ENCODE data around the gene RFNG. TPM values are rescaled to one million over a fixed set of nuclear protein-coding genes. Genes with fewer than 3 reads are reported as not detected.
A peak's percentile ranks its signal among the peaks of the same experiment; 100 is the strongest.
"Not testable (repeated sequence)": the region's sequence is repeated elsewhere in the genome, so short reads cannot be mapped to it uniquely, and the experiment has no call there.

Gene RFNG
- total RNA-seq, 1 experiment from 2014 or later, result 23.8 TPM

DNA sequence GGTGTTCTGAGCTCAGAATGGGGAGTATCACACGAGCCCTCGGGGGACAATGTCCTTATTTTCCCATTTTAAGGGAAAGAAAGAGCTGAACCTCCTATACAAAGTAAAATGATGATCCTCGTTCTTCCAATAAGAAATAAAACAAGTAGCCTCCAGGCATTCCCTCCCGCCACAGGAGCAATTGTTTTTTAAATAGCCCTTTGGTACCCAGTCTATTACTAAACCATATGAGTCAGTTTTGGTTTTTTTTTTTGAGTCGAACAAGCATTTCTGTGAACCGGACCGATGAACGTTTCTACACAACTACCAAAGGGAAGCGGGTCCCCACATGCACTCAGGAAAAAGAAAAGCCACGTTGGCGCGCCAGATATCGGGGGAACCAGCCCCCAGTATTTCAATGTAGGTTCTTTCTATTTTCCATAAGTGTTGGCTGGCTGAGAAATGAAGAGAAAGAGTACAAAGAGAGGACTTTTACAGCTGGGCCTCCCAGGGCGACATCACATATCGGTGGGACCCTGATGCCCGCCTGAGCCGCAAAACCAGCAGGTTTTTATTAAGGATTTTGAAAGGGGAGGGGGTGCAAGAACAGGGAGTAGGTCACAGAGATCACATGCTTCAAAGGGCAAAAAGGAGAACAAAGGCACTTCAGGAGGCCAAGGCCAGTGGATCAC lies 10.3 kb downstream of the RFNG start:
- Histone ChIP-seq H3K4me3 (no peak overlapping the region), H3K36me3 (peaks cover 9% of the 10 kb centered on the region), H3K27me3 (replicated peaks) (no peaks in the 10 kb centered on the region), H3K4me1 (replicated peaks) (peaks cover 13% of the 10 kb centered on the region), H3K27ac (no peak overlapping the region), H3K9me3 (replicated peaks) (no peaks in the 10 kb centered on the region)
- no peak for DNase-seq (ENCODE audit: low read depth in 1 of 2, low spot score in 2 of 2)

- no peaks in the 10 kb centered on the region for H3K9me3 ChIP-seq (replicated peaks)
- H3K27ac ChIP-seq, result no peak overlapping the region
- no peak for DNase-seq (ENCODE audit: low read depth in 1 of 2, low spot score in 2 of 2)
- no peak overlapping the region for H3K4me3 ChIP-seq
- no peaks in the 10 kb centered on the region for H3K27me3 ChIP-seq (replicated peaks)
- peaks cover 22% of the 10 kb centered on the region for H3K36me3 ChIP-seq
- H3K4me1 ChIP-seq (replicated peaks), result peaks cover 16% of the 10 kb centered on the region
Measured at GRCh38 chr17:82039695-82040299, 11.8 kb downstream of the RFNG start.

- H3K27me3 ChIP-seq (replicated peaks); H3K27ac ChIP-seq; H3K4me3 ChIP-seq; DNase-seq (ENCODE audit: low read depth in 1 of 2, low spot score in 2 of 2); H3K9me3 ChIP-seq (replicated peaks): not testable (repeated sequence)
- Histone ChIP-seq H3K36me3 (peaks cover 22% of the 10 kb centered on the region), H3K4me1 (replicated peaks) (peaks cover 16% of the 10 kb centered on the region)
Measured at GRCh38 chr17:82038796-82039409, 12.7 kb downstream of the RFNG start.

DNA sequence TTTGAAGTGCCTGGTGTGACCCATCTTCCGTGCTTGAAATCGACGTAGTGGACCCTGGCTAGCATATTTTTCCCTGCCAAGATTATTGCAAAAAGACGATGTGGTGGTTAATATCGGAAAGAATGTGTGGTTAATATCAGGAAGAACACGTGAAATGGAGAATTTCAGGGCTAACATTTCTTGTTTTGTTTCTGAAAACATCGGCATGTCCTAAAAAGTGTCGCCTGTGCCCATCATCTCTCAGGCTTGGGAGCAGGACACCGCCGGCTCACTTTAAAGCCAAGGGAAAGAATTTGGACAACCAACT lies 13.8 kb downstream of the RFNG start:
- peak overlapping the region; percentile 55 for H3K4me3 ChIP-seq
- H3K27ac ChIP-seq, result no peak overlapping the region
- peaks cover 22% of the 10 kb centered on the region for H3K36me3 ChIP-seq
- no peak for DNase-seq (ENCODE audit: low read depth in 1 of 2, low spot score in 2 of 2)
- H3K4me1 ChIP-seq (replicated peaks), result peaks cover 16% of the 10 kb centered on the region
- H3K27me3 ChIP-seq (replicated peaks), result no peaks in the 10 kb centered on the region
- no peaks in the 10 kb centered on the region for H3K9me3 ChIP-seq (replicated peaks)

DNA sequence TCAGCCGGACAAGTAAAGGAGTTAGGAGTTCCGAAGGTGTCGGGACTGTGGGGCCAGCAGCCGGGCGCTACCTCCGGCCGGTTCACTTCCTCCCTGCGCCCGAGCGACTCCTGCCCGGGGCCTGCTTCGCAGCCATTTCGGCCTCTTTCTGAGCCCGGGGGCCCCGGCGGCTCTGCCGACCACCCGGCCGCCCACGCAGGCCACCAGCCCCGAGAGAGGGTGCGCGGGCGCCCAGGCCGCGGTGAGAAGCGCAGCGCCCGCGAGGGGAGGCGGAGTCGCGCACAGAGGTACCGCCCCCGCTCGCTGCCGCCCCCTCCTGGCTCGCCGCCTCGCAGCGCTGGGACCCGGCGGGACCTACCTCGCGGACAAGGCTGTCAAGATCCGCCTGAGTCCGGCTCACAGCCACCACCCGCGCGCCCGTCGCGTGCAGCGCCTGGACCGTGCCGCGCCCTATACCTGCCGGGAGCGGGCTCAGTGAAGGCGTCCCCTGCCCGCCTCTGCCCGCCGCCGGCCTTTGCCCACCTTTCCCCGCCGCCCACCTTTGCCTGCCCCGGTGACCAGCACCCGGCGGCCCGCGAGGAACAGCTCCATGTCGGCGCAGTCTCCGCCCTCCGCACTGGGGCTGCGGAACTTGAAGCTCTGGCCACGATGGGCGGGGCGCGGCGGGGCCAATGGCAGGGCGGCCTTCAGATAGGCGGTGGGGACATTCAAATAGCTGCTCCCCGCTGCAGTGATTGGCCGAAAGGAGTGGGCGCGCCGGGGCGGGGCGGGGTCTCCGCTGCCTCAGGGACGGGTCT lies 14.3 kb downstream of the RFNG start, which contains the start of gene DCXR:
Gene DCXR (minus strand): TSS at position 606 of the 797 bp plus-strand sequence. CDS start 15 bp downstream, at position 591.
- peak within 1 kb of the TSS; percentile 59 for H3K27ac ChIP-seq

GRCh38 chr17:82036634-82037091 lies 14.9 kb downstream of the RFNG start:
- Histone ChIP-seq H3K9me3 (replicated peaks) (no peaks in the 10 kb centered on the region), H3K36me3 (peaks cover 22% of the 10 kb centered on the region), H3K4me1 (replicated peaks) (peaks cover 21% of the 10 kb centered on the region), H3K27ac (no peak overlapping the region), H3K4me3 (peak overlapping the region; percentile 55), H3K27me3 (replicated peaks) (no peaks in the 10 kb centered on the region)
- DNase-seq (ENCODE audit: low read depth in 1 of 2, low spot score in 2 of 2), result no peak

More for the DNA sequence above, 14.3 kb downstream of the RFNG start, which contains the start of gene DCXR:
- H3K4me3 ChIP-seq, result peak within 1 kb of the TSS; percentile 55
- peaks cover 22% of the 10 kb centered on the region for H3K36me3 ChIP-seq
- no peaks in the 10 kb centered on the region for H3K27me3 ChIP-seq (replicated peaks)
- peaks cover 16% of the 10 kb centered on the region for H3K4me1 ChIP-seq (replicated peaks)
- DNase-seq (ENCODE audit: low read depth in 1 of 2, low spot score in 2 of 2), result peak; percentile 99
- H3K9me3 ChIP-seq (replicated peaks), result no peaks in the 10 kb centered on the region

DNA sequence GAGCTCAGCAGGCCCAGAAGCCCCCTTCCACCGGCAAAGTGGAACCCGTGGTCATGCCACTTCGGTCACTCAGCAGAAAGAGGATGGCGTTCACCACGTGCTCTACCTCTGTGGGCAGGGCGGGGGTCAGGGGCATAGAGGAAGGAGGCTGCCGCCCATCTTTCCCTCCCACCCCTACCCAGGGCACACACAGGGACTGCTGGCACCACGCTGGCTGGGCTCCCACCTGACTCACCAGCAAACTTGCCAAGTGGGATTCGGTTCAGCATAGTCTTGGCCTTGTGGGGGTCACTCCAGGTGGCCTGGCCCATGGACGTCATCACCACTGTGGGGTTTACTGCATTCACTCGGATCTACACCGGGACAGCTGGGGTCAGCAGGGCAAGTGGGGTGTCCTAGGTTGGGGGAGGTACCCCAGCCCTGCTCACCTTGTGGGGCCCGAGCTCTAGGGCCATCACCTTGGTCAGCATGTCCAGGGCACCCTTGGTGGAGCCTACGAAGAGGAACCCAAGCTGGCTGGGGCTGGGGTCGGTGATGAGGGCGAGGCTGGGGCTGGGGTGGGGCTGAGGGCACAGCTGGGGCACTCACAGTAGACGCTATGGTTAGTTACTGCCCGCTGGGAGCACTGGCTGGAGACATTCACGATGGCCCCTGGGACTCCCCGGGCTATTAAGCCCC lies 15.5 kb downstream of the RFNG start:
- Histone ChIP-seq H3K4me1 (replicated peaks) (peaks cover 24% of the 10 kb centered on the region), H3K4me3 (peak overlapping the region; percentile 55; the same call in 1 of the 2 replicates), H3K36me3 (peaks cover 24% of the 10 kb centered on the region), H3K27me3 (replicated peaks) (no peaks in the 10 kb centered on the region), H3K9me3 (replicated peaks) (no peaks in the 10 kb centered on the region), H3K27ac (no peak overlapping the region)
- DNase-seq (ENCODE audit: low read depth in 1 of 2, low spot score in 2 of 2), result no peak

DNA sequence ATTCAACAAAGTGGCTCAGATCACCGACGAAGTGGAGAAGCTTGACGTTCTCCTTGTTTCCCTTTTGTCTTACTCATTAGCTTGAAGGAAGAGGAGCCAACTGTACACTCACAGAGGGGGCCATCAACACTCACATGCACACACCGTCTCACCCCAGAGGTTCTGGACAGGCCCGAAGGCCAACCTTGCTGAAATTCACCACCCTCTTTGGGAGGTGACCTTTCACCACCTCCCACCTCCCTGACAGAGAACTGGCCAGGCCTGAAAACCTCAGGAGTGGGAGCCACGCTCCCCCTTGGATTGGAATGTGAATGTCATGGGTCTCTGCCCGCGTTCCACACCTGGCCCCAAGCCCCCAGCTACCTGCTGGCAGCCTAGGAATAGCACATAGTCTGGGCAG lies 16.1 kb downstream of the RFNG start:
- peaks cover 30% of the 10 kb centered on the region for H3K4me1 ChIP-seq (replicated peaks)
- no peak for DNase-seq (ENCODE audit: low read depth in 1 of 2, low spot score in 2 of 2)
- H3K27ac ChIP-seq, result no peak overlapping the region
- H3K4me3 ChIP-seq, result no peak overlapping the region
- H3K27me3 ChIP-seq (replicated peaks), result no peaks in the 10 kb centered on the region
- peaks cover 27% of the 10 kb centered on the region for H3K36me3 ChIP-seq
- no peaks in the 10 kb centered on the region for H3K9me3 ChIP-seq (replicated peaks)

DNA sequence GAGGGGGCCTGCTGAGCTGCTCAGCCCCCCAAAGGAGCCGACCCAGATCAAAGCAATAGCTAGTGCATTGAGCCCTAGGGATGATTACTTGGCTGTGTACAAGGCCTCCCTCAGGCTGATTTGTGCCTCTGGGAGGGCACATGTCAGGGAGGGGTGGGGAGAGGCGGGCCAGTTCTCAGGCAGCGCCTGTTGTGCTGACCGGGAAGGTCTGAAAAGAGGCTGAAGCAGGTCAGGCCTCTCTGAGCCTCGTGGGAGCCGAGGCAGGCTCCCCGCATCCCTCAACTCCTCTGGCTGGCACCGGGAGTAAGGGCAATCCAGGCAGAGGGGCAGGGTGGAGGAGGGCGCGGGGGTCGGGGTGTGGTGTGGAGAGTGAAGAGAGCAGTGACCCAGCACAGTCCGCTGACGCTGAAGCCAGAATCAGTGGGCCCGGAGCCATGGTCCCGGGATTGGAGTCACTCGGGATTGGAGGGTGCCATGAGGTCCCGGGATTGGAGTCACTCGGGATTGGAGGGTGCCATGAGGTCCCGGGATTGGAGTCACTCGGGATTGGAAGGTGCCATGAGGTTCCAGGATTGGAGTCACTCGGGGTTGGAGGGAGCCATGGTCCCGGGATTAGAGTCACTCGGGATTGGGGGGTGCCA lies 17.1 kb downstream of the RFNG start:
- H3K27me3 ChIP-seq (replicated peaks), result no peaks in the 10 kb centered on the region
- no peak for DNase-seq (ENCODE audit: low read depth in 1 of 2, low spot score in 2 of 2)
- H3K27ac ChIP-seq, result no peak overlapping the region
- peaks cover 36% of the 10 kb centered on the region for H3K36me3 ChIP-seq
- H3K9me3 ChIP-seq (replicated peaks), result no peaks in the 10 kb centered on the region
- H3K4me3 ChIP-seq, result no peak overlapping the region
- peaks cover 37% of the 10 kb centered on the region for H3K4me1 ChIP-seq (replicated peaks)

GRCh38 chr17:82033359-82034085 lies 18.1 kb downstream of the RFNG start:
- Histone ChIP-seq H3K4me1 (replicated peaks) (peaks cover 37% of the 10 kb centered on the region), H3K27me3 (replicated peaks) (no peaks in the 10 kb centered on the region), H3K36me3 (peaks cover 40% of the 10 kb centered on the region), H3K9me3 (replicated peaks) (no peaks in the 10 kb centered on the region), H3K27ac (no peak overlapping the region), H3K4me3 (no peak overlapping the region)
- DNase-seq (ENCODE audit: low read depth in 1 of 2, low spot score in 2 of 2), result no peak

GRCh38 chr17:82031885-82032627 lies 19.6 kb downstream of the RFNG start:
- Histone ChIP-seq H3K27ac (no peak overlapping the region), H3K4me3 (peak overlapping the region; percentile 48), H3K36me3 (peaks cover 39% of the 10 kb centered on the region), H3K27me3 (replicated peaks) (no peaks in the 10 kb centered on the region), H3K4me1 (replicated peaks) (peaks cover 31% of the 10 kb centered on the region), H3K9me3 (replicated peaks) (no peaks in the 10 kb centered on the region)
- DNase-seq (ENCODE audit: low read depth in 1 of 2, low spot score in 2 of 2), result no peak

GRCh38 chr17:82031303-82031884 lies 20.2 kb downstream of the RFNG start, which contains the start of gene RAC3:
Gene RAC3 (plus strand): TSS chr17:82031678. CDS start chr17:82031762, 84 bp downstream.
- H3K27ac ChIP-seq, result no peak within 1 kb of the TSS
- DNase-seq (ENCODE audit: low read depth in 1 of 2, low spot score in 2 of 2), result no peak

More at GRCh38 chr17:82031303-82031884, 20.2 kb downstream of the RFNG start, which contains the start of gene RAC3:
- Histone ChIP-seq H3K27me3 (replicated peaks) (no peaks in the 10 kb centered on the region), H3K4me1 (replicated peaks) (peaks cover 25% of the 10 kb centered on the region), H3K36me3 (peaks cover 33% of the 10 kb centered on the region), H3K4me3 (peak within 1 kb of the TSS; percentile 48), H3K9me3 (replicated peaks) (no peaks in the 10 kb centered on the region)
